Measurements from ENCODE around the gene KCNQ1. TPM values are rescaled to one million over a fixed set of nuclear protein-coding genes. Genes with fewer than 3 reads are reported as not detected.

KCNQ1 gene
- total RNA-seq, 3 donors from 2014 or later (not counting 1 experiment from before 2014, with no cell fraction given), result 1.9 to 7.8 (median 3.3) TPM

DNA sequence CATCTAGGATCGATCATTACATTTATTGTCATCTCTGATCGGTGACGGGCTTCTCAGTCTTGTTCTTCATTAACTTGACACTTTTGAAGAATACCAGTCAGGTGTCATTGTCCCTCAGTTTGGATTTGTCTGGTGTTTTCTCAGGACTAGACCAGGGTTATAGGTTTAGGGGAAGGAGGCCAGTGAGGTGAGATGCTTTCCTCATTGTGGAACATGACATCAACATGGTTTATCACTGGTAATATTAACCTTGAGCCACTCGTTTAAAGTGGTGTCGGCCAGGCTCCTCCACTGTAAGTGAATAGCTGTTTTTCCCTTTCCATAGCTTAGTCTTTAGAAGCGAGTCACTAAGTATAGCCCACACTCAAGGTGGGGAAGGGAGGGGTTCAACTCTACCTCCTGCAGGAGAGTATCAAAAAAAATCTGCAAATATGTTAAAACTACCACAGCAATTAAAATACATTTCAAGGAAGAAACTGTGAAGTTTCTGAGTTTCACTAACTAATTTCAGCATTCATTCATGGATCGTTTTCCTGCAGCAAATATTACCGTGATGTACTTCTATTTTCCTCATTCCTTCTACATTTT lies 213.0 kb downstream of the KCNQ1 start:
- Mint-ChIP-seq H3K27ac (no peak overlapping the region), H3K27me3 (ENCODE audit: low read depth in 2 of 2) (peaks cover 15 to 37% of the 10 kb centered on the region in 2 donors), H3K9me3 (peaks cover 0 to 6% of the 10 kb centered on the region in 2 donors), H3K36me3 (peaks cover 1% of the 10 kb centered on the region), H3K4me1 (no peaks in the 10 kb centered on the region), H3K4me3 (no peak overlapping the region)
- no peaks in the 10 kb centered on the region for H3K4me1 ChIP-seq (ENCODE audit: control insufficient read depth, insufficient read depth, low read length)
- H3K36me3 ChIP-seq (ENCODE audit: control insufficient read depth, insufficient read depth, low read length), result no peaks in the 10 kb centered on the region
- ATAC-seq, result no peak
- TF ChIP-seq CTCF (IDR thresholded peaks at IDR 0.05), result no peak
- no peak overlapping the region for H3K27ac ChIP-seq (ENCODE audit: low read length)
- no peaks in the 10 kb centered on the region for H3K27me3 ChIP-seq (ENCODE audit: control insufficient read depth, insufficient read depth, low read length)
- intact Hi-C loops (cut with micrococcal nuclease), result no loop called here
- WGBS (ENCODE audit: insufficient coverage), result 90% methylated on average over 6 of the region's 8 CpGs
- peaks cover 5% of the 10 kb centered on the region for H3K9me3 ChIP-seq (ENCODE audit: control insufficient read depth, insufficient read depth, low read length)
- no peak overlapping the region for H3K4me3 ChIP-seq (ENCODE audit: low read length)
- DNase-seq, result no peak

- Mint-ChIP-seq H3K4me1 (no peaks in the 10 kb centered on the region), H3K27ac (no peak overlapping the region), H3K9me3 (peaks cover 0 to 6% of the 10 kb centered on the region in 2 donors), H3K4me3 (no peak overlapping the region), H3K27me3 (ENCODE audit: low read depth in 2 of 2) (peaks cover 9 to 36% of the 10 kb centered on the region in 2 donors), H3K36me3 (no peaks in the 10 kb centered on the region)
- Histone ChIP-seq H3K36me3 (ENCODE audit: control insufficient read depth, insufficient read depth, low read length) (no peaks in the 10 kb centered on the region), H3K27me3 (ENCODE audit: control insufficient read depth, insufficient read depth, low read length) (no peaks in the 10 kb centered on the region), H3K9me3 (ENCODE audit: control insufficient read depth, insufficient read depth, low read length) (peaks cover 5% of the 10 kb centered on the region), H3K4me3 (ENCODE audit: low read length) (no peak overlapping the region), H3K27ac (ENCODE audit: low read length) (no peak overlapping the region), H3K4me1 (ENCODE audit: control insufficient read depth, insufficient read depth, low read length) (no peaks in the 10 kb centered on the region)
- TF ChIP-seq CTCF (IDR thresholded peaks at IDR 0.05), result no peak
- intact Hi-C loops (cut with micrococcal nuclease), result no loop called here
- ATAC-seq, result no peak
- DNase-seq, result no peak
- 100% methylated on average over 1 of the region's 2 CpGs for WGBS (ENCODE audit: insufficient coverage)
Measured at GRCh38 chr11:2660357-2660939, 215.6 kb downstream of the KCNQ1 start.

GRCh38 chr11:2661173-2662023 lies 216.6 kb downstream of the KCNQ1 start:
- no peak for DNase-seq
- TF ChIP-seq CTCF (IDR thresholded peaks at IDR 0.05), result no peak
- H3K9me3 Mint-ChIP-seq, result peaks cover 0 to 6% of the 10 kb centered on the region in 2 donors
- H3K27ac ChIP-seq (ENCODE audit: low read length), result no peak overlapping the region
- H3K4me3 ChIP-seq (ENCODE audit: low read length), result no peak overlapping the region
- H3K4me1 ChIP-seq (ENCODE audit: control insufficient read depth, insufficient read depth, low read length), result no peaks in the 10 kb centered on the region
- ATAC-seq, result no peak
- no peak overlapping the region for H3K4me3 Mint-ChIP-seq
- no peaks in the 10 kb centered on the region for H3K36me3 ChIP-seq (ENCODE audit: control insufficient read depth, insufficient read depth, low read length)
- H3K4me1 Mint-ChIP-seq, result no peaks in the 10 kb centered on the region
- WGBS (ENCODE audit: insufficient coverage), result 79% methylated on average over 4 of the region's 4 CpGs
- no peaks in the 10 kb centered on the region for H3K36me3 Mint-ChIP-seq
- no peak overlapping the region for H3K27ac Mint-ChIP-seq
- H3K27me3 Mint-ChIP-seq (ENCODE audit: low read depth in 2 of 2), result peaks cover 5 to 29% of the 10 kb centered on the region in 2 donors
- H3K9me3 ChIP-seq (ENCODE audit: control insufficient read depth, insufficient read depth, low read length), result peaks cover 5% of the 10 kb centered on the region
- H3K27me3 ChIP-seq (ENCODE audit: control insufficient read depth, insufficient read depth, low read length), result no peaks in the 10 kb centered on the region
- intact Hi-C loops (cut with micrococcal nuclease), result no loop called here
